Osteocyte (in vitro differentiated cells): ENCODE measurements around the gene NOS3. TPM values are rescaled to one million over a fixed set of nuclear protein-coding genes. Genes with fewer than 3 reads are reported as not detected.

Source experiments
- DNase-seq: peaks from one replicate; pipeline ENCODE4 v3.0.0; 2021; ENCODE audit warnings: mixed read lengths; ENCODE audit not compliant: unreplicated experiment; ENCODE audit errors: extremely low spot score
- H3K27ac Mint-ChIP-seq: one replicate; pipeline ENCODE4 v1.8.0; 2021; ENCODE audit warnings: mild to moderate bottlenecking, mixed read lengths; ENCODE audit not compliant: unreplicated experiment
- H3K27me3 Mint-ChIP-seq: one replicate; pipeline ENCODE4 v1.8.0; 2021; ENCODE audit warnings: mixed read lengths; ENCODE audit not compliant: unreplicated experiment
- H3K36me3 Mint-ChIP-seq: one replicate; pipeline ENCODE4 v1.8.0; 2021; ENCODE audit warnings: mixed read lengths; ENCODE audit not compliant: unreplicated experiment
- H3K4me1 Mint-ChIP-seq: one replicate; pipeline ENCODE4 v1.8.0; 2021; ENCODE audit warnings: mixed read lengths; ENCODE audit not compliant: unreplicated experiment
- H3K4me3 Mint-ChIP-seq: one replicate; pipeline ENCODE4 v1.8.0; 2021; ENCODE audit warnings: mild to moderate bottlenecking, moderate library complexity, mixed read lengths; ENCODE audit not compliant: unreplicated experiment
- H3K9me3 Mint-ChIP-seq: one replicate; pipeline ENCODE4 v1.8.0; 2021; ENCODE audit warnings: mixed read lengths; ENCODE audit not compliant: unreplicated experiment
- CTCF ChIP-seq: fragments of 200-600 bp; sonication (generic); IDR thresholded peaks from 2 replicates; pipeline ENCODE4 v1.5.0; 2021; ENCODE audit warnings: antibody characterized with exemption, mild to moderate bottlenecking, moderate library complexity
- total RNA-seq: library from RNA; stranded (reverse); gene quantifications from 2 replicates; pipeline ENCODE4 v1.2.1, GENCODE V29; 2021

The NOS3 gene
- total RNA-seq, 1 donor from 2014 or later, result 0.73 TPM

DNA sequence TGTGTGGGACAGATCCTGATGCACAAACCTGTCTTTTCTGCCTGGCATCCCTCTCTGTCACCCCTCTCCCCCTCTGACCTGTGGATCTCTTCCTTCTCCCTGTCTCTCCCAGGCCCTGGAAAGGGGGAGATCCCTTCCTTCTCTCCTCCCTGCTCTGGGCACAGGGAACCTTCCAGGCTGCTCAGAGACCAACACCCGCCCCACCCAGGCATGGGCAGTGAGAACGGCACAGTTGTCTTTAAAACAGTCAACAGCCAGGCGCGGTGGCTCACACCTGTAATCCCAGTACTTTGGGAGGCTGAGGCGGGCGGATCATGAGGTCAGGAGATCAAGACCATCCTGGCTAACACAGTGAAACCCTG is 47.4 kb upstream of the NOS3 start:
- TF ChIP-seq CTCF, result no peak
- H3K27me3 Mint-ChIP-seq, result peaks cover 13% of the 10 kb centered on the region
- no peaks in the 10 kb centered on the region for H3K36me3 Mint-ChIP-seq
- no peak overlapping the region for H3K27ac Mint-ChIP-seq
- no peak for DNase-seq
- H3K9me3 Mint-ChIP-seq, result no peaks in the 10 kb centered on the region
- H3K4me3 Mint-ChIP-seq, result no peak overlapping the region
- no peaks in the 10 kb centered on the region for H3K4me1 Mint-ChIP-seq

GRCh38 chr7:150944066-150945042 is 46.5 kb upstream of the NOS3 start:
- H3K9me3 Mint-ChIP-seq, result no peaks in the 10 kb centered on the region
- no peaks in the 10 kb centered on the region for H3K36me3 Mint-ChIP-seq
- no peak for TF ChIP-seq CTCF
- H3K4me1 Mint-ChIP-seq, result peaks cover 3% of the 10 kb centered on the region
- no peak overlapping the region for H3K27ac Mint-ChIP-seq
- H3K27me3 Mint-ChIP-seq, result peaks cover 11% of the 10 kb centered on the region
- DNase-seq, result no peak
- H3K4me3 Mint-ChIP-seq, result no peak overlapping the region

- TF ChIP-seq CTCF, result no peak
- peaks cover 12% of the 10 kb centered on the region for H3K4me1 Mint-ChIP-seq
- no peak for DNase-seq
- no peaks in the 10 kb centered on the region for H3K9me3 Mint-ChIP-seq
- no peaks in the 10 kb centered on the region for H3K36me3 Mint-ChIP-seq
- H3K4me3 Mint-ChIP-seq, result no peak overlapping the region
- H3K27ac Mint-ChIP-seq, result no peak overlapping the region
- peaks cover 9% of the 10 kb centered on the region for H3K27me3 Mint-ChIP-seq
Measured at GRCh38 chr7:150945171-150945852, 45.5 kb upstream of the NOS3 start.

- no peak for TF ChIP-seq CTCF
- H3K4me3 Mint-ChIP-seq, result no peak overlapping the region
- H3K4me1 Mint-ChIP-seq, result peaks cover 13% of the 10 kb centered on the region
- H3K9me3 Mint-ChIP-seq, result no peaks in the 10 kb centered on the region
- no peaks in the 10 kb centered on the region for H3K36me3 Mint-ChIP-seq
- H3K27me3 Mint-ChIP-seq, result peaks cover 4% of the 10 kb centered on the region
- no peak for DNase-seq
- no peak overlapping the region for H3K27ac Mint-ChIP-seq
Measured at GRCh38 chr7:150945853-150946420, 44.9 kb upstream of the NOS3 start.
